PC-3 (cell line): Measurements from ENCODE around the gene SAMD9L.

Source experiments
- EZH2 ChIP-seq: fragments of 300-600 bp; sonication (generic); IDR thresholded peaks from one replicate; pipeline ENCODE4 v1.6.1; 2017; ENCODE audit warnings: antibody characterized with exemption, mild to moderate bottlenecking, low read length; ENCODE audit not compliant: unreplicated experiment
- TF ChIP-seq, protein P1 (sequence below): fragments of 300-600 bp; sonication (generic); conservative IDR thresholded peaks from 2 replicates; pipeline ENCODE4 v1.5.1; 2017; ENCODE audit warnings: antibody characterized with exemption, low read depth, mild to moderate bottlenecking, low read length

GRCh38 chr7:93176992-93177580 is 28.9 kb upstream of the SAMD9L start:
- TF ChIP-seq, protein P1, sequence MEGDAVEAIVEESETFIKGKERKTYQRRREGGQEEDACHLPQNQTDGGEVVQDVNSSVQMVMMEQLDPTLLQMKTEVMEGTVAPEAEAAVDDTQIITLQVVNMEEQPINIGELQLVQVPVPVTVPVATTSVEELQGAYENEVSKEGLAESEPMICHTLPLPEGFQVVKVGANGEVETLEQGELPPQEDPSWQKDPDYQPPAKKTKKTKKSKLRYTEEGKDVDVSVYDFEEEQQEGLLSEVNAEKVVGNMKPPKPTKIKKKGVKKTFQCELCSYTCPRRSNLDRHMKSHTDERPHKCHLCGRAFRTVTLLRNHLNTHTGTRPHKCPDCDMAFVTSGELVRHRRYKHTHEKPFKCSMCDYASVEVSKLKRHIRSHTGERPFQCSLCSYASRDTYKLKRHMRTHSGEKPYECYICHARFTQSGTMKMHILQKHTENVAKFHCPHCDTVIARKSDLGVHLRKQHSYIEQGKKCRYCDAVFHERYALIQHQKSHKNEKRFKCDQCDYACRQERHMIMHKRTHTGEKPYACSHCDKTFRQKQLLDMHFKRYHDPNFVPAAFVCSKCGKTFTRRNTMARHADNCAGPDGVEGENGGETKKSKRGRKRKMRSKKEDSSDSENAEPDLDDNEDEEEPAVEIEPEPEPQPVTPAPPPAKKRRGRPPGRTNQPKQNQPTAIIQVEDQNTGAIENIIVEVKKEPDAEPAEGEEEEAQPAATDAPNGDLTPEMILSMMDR: no peak
- no peak for TF ChIP-seq EZH2
